ENCODE measurements around the gene NPAS3. TPM values are rescaled to one million over a fixed set of nuclear protein-coding genes. Genes with fewer than 3 reads are reported as not detected.

NPAS3 gene
- total and polyA plus RNA-seq, 8 donors, result 0.23 to 2.8 (median 1.4) TPM

- FAIRE-seq, result no peak
- no peaks in the 10 kb centered on the region for H3K9me3 ChIP-seq
- 52 to 67% methylated on average over 4 of the region's 4 CpGs for WGBS, 2 donors
- H3K36me3 ChIP-seq, result no peaks in the 10 kb centered on the region
- no peaks in the 10 kb centered on the region for H3K27me3 ChIP-seq
- H3K4me3 ChIP-seq, result no peak overlapping the region
- H3K27ac ChIP-seq, result no peak overlapping the region
- no peak for ATAC-seq
- no peak for DNase-seq
- intact Hi-C loops (cut with DNase I), result no loop called here
- H3K4me1 ChIP-seq, result no peaks in the 10 kb centered on the region
- TF ChIP-seq, protein P1, sequence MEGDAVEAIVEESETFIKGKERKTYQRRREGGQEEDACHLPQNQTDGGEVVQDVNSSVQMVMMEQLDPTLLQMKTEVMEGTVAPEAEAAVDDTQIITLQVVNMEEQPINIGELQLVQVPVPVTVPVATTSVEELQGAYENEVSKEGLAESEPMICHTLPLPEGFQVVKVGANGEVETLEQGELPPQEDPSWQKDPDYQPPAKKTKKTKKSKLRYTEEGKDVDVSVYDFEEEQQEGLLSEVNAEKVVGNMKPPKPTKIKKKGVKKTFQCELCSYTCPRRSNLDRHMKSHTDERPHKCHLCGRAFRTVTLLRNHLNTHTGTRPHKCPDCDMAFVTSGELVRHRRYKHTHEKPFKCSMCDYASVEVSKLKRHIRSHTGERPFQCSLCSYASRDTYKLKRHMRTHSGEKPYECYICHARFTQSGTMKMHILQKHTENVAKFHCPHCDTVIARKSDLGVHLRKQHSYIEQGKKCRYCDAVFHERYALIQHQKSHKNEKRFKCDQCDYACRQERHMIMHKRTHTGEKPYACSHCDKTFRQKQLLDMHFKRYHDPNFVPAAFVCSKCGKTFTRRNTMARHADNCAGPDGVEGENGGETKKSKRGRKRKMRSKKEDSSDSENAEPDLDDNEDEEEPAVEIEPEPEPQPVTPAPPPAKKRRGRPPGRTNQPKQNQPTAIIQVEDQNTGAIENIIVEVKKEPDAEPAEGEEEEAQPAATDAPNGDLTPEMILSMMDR (IDR thresholded peaks at IDR 0.05), result no peak
These were observed 409.8 kb downstream of the NPAS3 start for GRCh38 chr14:33348510-33348909.

DNA sequence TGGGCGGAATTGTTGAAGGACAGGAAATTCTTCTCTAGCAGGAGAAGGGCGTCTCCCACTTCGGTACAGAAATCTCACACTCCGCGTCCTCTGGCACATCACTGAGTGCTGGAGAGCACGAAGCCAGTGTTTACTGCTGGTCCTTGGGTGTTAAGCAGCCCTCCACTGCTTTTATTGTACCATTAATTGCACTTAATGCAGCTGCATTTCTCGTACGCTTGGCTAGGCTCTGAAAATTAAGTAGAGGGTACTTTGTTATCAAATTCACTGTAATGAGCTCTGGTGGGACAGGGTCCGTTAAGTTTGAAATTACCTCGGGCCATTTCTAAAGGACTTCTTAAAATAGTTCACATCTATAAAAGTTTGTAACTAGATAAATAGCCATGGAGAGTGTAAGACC, 411.2 kb downstream of the NPAS3 start:
- no peak overlapping the region for H3K4me3 ChIP-seq
- TF ChIP-seq, protein P1 (IDR thresholded peaks at IDR 0.05), result no peak
- FAIRE-seq (no peak), DNase-seq (no peak), ATAC-seq (no peak)
- 82% methylated on average over 10 of the region's 10 CpGs for WGBS, 2 donors
- no peaks in the 10 kb centered on the region for H3K4me1 ChIP-seq
- H3K27ac ChIP-seq, result no peak overlapping the region
- H3K27me3 ChIP-seq, result no peaks in the 10 kb centered on the region
- H3K9me3 ChIP-seq, result no peaks in the 10 kb centered on the region
- H3K36me3 ChIP-seq, result no peaks in the 10 kb centered on the region
- intact Hi-C loops (cut with DNase I), result no loop called here

DNA sequence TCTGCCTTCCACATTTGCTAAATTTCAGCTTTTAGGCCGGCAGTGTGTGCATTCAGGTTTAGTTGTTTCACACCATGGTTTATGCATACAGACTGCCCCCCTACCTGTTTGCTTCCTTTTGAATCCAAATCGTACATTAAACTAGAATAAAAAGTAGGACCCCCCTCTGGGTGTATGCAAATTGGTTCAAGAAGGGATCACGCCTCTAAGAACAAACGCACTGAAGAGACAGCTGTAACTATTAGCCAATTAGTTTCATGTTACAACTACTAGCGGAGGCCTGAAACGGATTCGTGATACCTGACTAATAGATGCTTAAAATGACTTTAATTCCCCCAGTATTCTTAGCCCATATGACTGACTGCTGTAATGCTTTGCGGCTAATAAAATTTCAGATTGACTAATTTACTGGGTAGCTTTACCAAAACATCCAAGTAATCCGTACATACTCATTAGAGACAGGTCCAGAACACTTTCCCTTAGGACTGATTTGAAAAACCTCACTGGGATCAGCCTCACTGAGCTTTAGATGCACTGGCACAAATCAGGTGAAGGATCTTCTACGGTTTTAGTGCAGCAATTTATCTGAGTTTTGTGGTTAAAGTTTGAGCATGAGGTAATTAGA, 411.8 kb downstream of the NPAS3 start:
- Histone ChIP-seq H3K4me1 (no peaks in the 10 kb centered on the region), H3K9me3 (no peaks in the 10 kb centered on the region), H3K27me3 (no peaks in the 10 kb centered on the region), H3K4me3 (no peak overlapping the region), H3K36me3 (no peaks in the 10 kb centered on the region), H3K27ac (no peak overlapping the region)
- FAIRE-seq (no peak), DNase-seq (no peak), ATAC-seq (no peak)
- intact Hi-C loops (cut with DNase I), result no loop called here
- TF ChIP-seq, protein P1 (IDR thresholded peaks at IDR 0.05), result no peak
- WGBS, 2 donors, result 73 to 80% methylated on average over 10 of the region's 10 CpGs

- ATAC-seq (no peak), FAIRE-seq (no peak), DNase-seq (no peak)
- H3K9me3 ChIP-seq, result no peaks in the 10 kb centered on the region
- intact Hi-C loops (cut with DNase I), result no loop called here
- H3K27me3 ChIP-seq, result no peaks in the 10 kb centered on the region
- H3K36me3 ChIP-seq, result no peaks in the 10 kb centered on the region
- no peak overlapping the region for H3K4me3 ChIP-seq
- H3K27ac ChIP-seq, result no peak overlapping the region
- TF ChIP-seq, protein P1 (IDR thresholded peaks at IDR 0.05), result no peak
- H3K4me1 ChIP-seq, result no peaks in the 10 kb centered on the region
These were observed 414.1 kb downstream of the NPAS3 start for GRCh38 chr14:33352821-33353220.

DNA sequence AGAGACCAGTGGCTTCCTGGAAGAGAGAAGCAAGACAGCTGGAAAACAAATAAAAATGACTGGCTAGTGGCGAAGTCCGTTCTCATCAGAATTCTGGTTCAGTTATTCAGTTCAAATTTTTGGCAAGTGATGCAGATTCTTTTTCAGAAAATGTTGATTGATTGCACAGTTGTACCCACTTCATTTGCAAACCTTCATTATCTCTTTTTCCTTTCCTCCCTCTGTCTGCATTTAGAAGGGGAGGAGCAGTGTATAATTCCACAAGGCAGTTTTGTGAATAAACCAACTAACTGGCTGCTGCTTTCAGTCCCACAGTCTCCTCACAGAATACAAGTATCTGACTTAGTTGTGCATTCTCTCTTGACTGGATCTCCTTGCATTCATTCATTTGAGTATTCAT, 417.5 kb downstream of the NPAS3 start:
- Histone ChIP-seq H3K27ac (no peak overlapping the region), H3K4me3 (no peak overlapping the region), H3K4me1 (no peaks in the 10 kb centered on the region), H3K27me3 (no peaks in the 10 kb centered on the region), H3K36me3 (no peaks in the 10 kb centered on the region), H3K9me3 (no peaks in the 10 kb centered on the region)
- TF ChIP-seq, protein P1 (IDR thresholded peaks at IDR 0.05), result no peak
- FAIRE-seq (no peak), DNase-seq (no peak), ATAC-seq (no peak)
- 82 to 94% methylated on average over 2 of the region's 2 CpGs for WGBS, 2 donors
- intact Hi-C loops (cut with DNase I), result no loop called here

Data from pancreas (tissue), 10 donors.